HepG2 (cell line): Measurements from ENCODE around the gene HPD. TPM values are rescaled to one million over a fixed set of nuclear protein-coding genes. Genes with fewer than 3 reads are reported as not detected.
A peak's percentile ranks its signal among the peaks of the same experiment; 100 is the strongest.

Experiments
- ASH2L ChIP-seq: fragments of 300-600, 200-600 bp; sonication (generic); IDR thresholded peaks from 2 replicates; pipeline ENCODE4 v1.7.0; 2017; ENCODE audit warnings: low read depth, mild to moderate bottlenecking, moderate library complexity, mixed read lengths, low read length; ENCODE audit not compliant: insufficient read length
- ELF3 ChIP-seq: IDR thresholded peaks from 2 replicates; pipeline ENCODE4 v1.6.1; 2016; ENCODE audit warnings: missing genetic modification reagents, missing compliant biosample characterization
- FOXK1 ChIP-seq: sonication (generic); formaldehyde crosslinking; IDR thresholded peaks from 2 replicates; pipeline ENCODE4 v1.4.0; 2020; ENCODE audit warnings: low read depth, missing genetic modification reagents, borderline replicate concordance
- GABPB1 ChIP-seq: IDR thresholded peaks from 2 replicates; pipeline ENCODE4 v1.6.1; 2016; ENCODE audit warnings: mild to moderate bottlenecking, missing genetic modification reagents, moderate library complexity, missing compliant biosample characterization
- SALL2 ChIP-seq: sonication (generic); formaldehyde crosslinking; IDR thresholded peaks from 2 replicates; pipeline ENCODE4 v1.8.1; 2023; ENCODE audit warnings: mild to moderate bottlenecking, missing genetic modification reagents, inconsistent platforms
- SAP130 ChIP-seq: IDR thresholded peaks from 2 replicates; pipeline ENCODE4 v1.6.1; 2016; ENCODE audit warnings: low read depth
- SRSF1 ChIP-seq: fragments of 200-400 bp; formaldehyde crosslinking; optimal IDR thresholded peaks from 2 replicates; pipeline ENCODE3; 2017; ENCODE audit warnings: mild to moderate bottlenecking, low read depth, low read length, moderate library complexity
- ZNF746 ChIP-seq: sonication (generic); formaldehyde crosslinking; IDR thresholded peaks from 2 replicates; pipeline ENCODE4 v1.8.0; 2022; ENCODE audit warnings: mild to moderate bottlenecking, missing genetic modification reagents
- ZNF782 ChIP-seq: sonication (generic); formaldehyde crosslinking; IDR thresholded peaks from 2 replicates; pipeline ENCODE4 v1.4.0; 2020; ENCODE audit warnings: missing genetic modification reagents, mild to moderate bottlenecking, borderline replicate concordance
- ZNF83 ChIP-seq: sonication (generic); formaldehyde crosslinking; IDR thresholded peaks from 2 replicates; pipeline ENCODE4 v1.4.0; 2020; ENCODE audit warnings: missing genetic modification reagents, mild to moderate bottlenecking, borderline replicate concordance
- polyA plus RNA-seq, 8 experiments: library from polyadenylated mRNA; depleted of rRNA in 3 of 8; stranded (reverse) in 7 of 8; unstranded in 1 of 8; fragments of >200 nt; fragmentation: Illumina TruSeq in 4 of 8; extraction: Trizol in 4 of 8; gene quantifications; 2 replicates each; pipeline versions ENCODE4 v1.2.1 to v1.2.3, GENCODE V29; 2011 to 2016; ENCODE audit warnings: low read depth in 4 of 8, missing spikeins in 1 of 8, mixed read lengths in 1 of 8; ENCODE audit not compliant: insufficient read depth in 1 of 8
- total RNA-seq, 5 experiments: library from RNA; depleted of rRNA; stranded (reverse); fragments of >200 nt; fragmentation: Illumina TruSeq; extraction: Trizol; gene quantifications; 2 replicates each; pipeline ENCODE4 v1.2.3, GENCODE V29; 2016; ENCODE audit warnings: low read depth in 1 of 5
- TF ChIP-seq, protein P1 (sequence below): sonication (generic); formaldehyde crosslinking; IDR thresholded peaks from 2 replicates; pipeline ENCODE4 v1.4.0; 2020; ENCODE audit warnings: missing genetic modification reagents, mild to moderate bottlenecking, borderline replicate concordance
- TF ChIP-seq, protein P2 (sequence below), 2 experiments: sonication (generic) in 1 of 2; formaldehyde crosslinking in 1 of 2; IDR thresholded peaks; 2 replicates each; pipeline versions ENCODE4 v1.4.0 to v1.6.1; 2018 to 2020; ENCODE audit warnings: missing genetic modification reagents in 2 of 2, borderline replicate concordance in 1 of 2, low read depth in 1 of 2, mild to moderate bottlenecking in 1 of 2, missing biosample characterization in 1 of 2
- TF ChIP-seq, protein P3 (sequence below): sonication (generic); formaldehyde crosslinking; IDR thresholded peaks from 2 replicates; pipeline ENCODE4 v1.8.0; 2022; ENCODE audit warnings: mild to moderate bottlenecking, missing genetic modification reagents; ENCODE audit not compliant: insufficient replicate concordance
- TF ChIP-seq, protein P4 (sequence below), 2 experiments: fragments of 450-650 bp in 1 of 2; sonication (generic) in 1 of 2; formaldehyde crosslinking; IDR thresholded peaks; 2 replicates each; pipeline versions ENCODE4 v1.5.0 to v1.8.0; 2020 to 2022; ENCODE audit warnings: mild to moderate bottlenecking in 1 of 2, missing genetic modification reagents in 1 of 2
- TF ChIP-seq, protein P5 (sequence below), 2 experiments: sonication (generic) in 1 of 2; formaldehyde crosslinking in 1 of 2; IDR thresholded peaks; 2 replicates each; pipeline versions ENCODE4 v1.4.0 to v1.6.1; 2016 to 2020; ENCODE audit warnings: borderline replicate concordance in 1 of 2, low read depth in 1 of 2, mild to moderate bottlenecking in 1 of 2, missing genetic modification reagents in 1 of 2

HPD gene
- total and polyA plus RNA-seq, 2 of the 13 experiments (the other 11 are each of a cell fraction or from before 2014, with no cell fraction given) = 120 to 195 TPM

DNA sequence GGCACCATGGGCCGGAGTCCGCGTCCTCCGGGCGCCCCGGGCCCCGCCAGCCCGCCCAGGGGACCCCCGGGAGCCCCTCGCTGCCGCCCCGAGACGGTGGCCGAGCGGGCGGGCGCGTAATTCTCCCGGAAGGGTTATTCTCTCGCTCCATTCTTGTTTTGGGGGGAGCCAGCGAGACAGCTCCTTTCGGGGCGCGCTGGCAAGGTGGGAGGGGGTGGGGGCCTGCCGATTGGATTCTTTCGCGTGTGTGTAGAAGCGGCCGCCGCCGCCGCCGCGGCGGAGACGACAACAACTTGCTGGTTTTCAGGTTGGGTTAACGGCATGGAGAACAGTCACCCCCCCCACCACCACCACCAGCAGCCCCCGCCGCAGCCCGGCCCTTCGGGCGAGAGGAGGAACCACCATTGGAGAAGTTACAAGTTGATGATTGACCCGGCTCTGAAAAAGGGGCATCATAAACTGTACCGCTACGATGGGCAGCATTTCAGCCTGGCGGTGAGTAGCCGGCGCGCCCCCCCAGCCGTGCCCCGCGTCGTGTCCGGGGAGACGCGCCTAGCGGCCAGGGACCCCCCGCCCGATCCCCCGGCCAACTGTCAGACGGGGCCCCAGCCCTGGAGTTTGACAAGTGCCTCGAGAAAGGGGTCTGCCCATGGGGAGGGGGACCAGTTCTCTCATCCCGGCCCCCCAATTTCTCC is 54.1 kb downstream of the HPD start (continued):
- TF ChIP-seq, protein P1, sequence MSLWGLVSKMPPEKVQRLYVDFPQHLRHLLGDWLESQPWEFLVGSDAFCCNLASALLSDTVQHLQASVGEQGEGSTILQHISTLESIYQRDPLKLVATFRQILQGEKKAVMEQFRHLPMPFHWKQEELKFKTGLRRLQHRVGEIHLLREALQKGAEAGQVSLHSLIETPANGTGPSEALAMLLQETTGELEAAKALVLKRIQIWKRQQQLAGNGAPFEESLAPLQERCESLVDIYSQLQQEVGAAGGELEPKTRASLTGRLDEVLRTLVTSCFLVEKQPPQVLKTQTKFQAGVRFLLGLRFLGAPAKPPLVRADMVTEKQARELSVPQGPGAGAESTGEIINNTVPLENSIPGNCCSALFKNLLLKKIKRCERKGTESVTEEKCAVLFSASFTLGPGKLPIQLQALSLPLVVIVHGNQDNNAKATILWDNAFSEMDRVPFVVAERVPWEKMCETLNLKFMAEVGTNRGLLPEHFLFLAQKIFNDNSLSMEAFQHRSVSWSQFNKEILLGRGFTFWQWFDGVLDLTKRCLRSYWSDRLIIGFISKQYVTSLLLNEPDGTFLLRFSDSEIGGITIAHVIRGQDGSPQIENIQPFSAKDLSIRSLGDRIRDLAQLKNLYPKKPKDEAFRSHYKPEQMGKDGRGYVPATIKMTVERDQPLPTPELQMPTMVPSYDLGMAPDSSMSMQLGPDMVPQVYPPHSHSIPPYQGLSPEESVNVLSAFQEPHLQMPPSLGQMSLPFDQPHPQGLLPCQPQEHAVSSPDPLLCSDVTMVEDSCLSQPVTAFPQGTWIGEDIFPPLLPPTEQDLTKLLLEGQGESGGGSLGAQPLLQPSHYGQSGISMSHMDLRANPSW (CRISPR knock-in tag) = no peak
- TF ChIP-seq, protein P2, sequence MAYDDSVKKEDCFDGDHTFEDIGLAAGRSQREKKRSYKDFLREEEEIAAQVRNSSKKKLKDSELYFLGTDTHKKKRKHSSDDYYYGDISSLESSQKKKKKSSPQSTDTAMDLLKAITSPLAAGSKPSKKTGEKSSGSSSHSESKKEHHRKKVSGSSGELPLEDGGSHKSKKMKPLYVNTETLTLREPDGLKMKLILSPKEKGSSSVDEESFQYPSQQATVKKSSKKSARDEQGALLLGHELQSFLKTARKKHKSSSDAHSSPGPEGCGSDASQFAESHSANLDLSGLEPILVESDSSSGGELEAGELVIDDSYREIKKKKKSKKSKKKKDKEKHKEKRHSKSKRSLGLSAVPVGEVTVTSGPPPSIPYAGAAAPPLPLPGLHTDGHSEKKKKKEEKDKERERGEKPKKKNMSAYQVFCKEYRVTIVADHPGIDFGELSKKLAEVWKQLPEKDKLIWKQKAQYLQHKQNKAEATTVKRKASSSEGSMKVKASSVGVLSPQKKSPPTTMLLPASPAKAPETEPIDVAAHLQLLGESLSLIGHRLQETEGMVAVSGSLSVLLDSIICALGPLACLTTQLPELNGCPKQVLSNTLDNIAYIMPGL (CRISPR knock-in tag; IDR thresholded peaks at IDR 0.05; ENCODE audit: borderline replicate concordance in 1 of 2, low read depth in 1 of 2) = peak in 1 of 2 experiments; percentile 23; a peak in 1 of 4 replicates
- peak; percentile 57 for TF ChIP-seq SAP130 (CRISPR knock-in tag)
- 0 out of 2 replicates have a peak, but pooled peaks have one; percentile 59 for TF ChIP-seq ZNF782
- peak; percentile 28 for TF ChIP-seq ASH2L
- no peak for TF ChIP-seq SRSF1
- TF ChIP-seq, protein P3, sequence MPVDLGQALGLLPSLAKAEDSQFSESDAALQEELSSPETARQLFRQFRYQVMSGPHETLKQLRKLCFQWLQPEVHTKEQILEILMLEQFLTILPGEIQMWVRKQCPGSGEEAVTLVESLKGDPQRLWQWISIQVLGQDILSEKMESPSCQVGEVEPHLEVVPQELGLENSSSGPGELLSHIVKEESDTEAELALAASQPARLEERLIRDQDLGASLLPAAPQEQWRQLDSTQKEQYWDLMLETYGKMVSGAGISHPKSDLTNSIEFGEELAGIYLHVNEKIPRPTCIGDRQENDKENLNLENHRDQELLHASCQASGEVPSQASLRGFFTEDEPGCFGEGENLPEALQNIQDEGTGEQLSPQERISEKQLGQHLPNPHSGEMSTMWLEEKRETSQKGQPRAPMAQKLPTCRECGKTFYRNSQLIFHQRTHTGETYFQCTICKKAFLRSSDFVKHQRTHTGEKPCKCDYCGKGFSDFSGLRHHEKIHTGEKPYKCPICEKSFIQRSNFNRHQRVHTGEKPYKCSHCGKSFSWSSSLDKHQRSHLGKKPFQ (CRISPR knock-in tag) = peak; percentile 31
- no peak for TF ChIP-seq ZNF83 (CRISPR knock-in tag)
- TF ChIP-seq, protein P4, sequence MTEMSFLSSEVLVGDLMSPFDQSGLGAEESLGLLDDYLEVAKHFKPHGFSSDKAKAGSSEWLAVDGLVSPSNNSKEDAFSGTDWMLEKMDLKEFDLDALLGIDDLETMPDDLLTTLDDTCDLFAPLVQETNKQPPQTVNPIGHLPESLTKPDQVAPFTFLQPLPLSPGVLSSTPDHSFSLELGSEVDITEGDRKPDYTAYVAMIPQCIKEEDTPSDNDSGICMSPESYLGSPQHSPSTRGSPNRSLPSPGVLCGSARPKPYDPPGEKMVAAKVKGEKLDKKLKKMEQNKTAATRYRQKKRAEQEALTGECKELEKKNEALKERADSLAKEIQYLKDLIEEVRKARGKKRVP (CRISPR knock-in tag; IDR thresholded peaks at IDR 0.05) = 0 out of 4 replicates have a peak, but pooled peaks of 1 of the 2 experiments have one; percentile 15
- TF ChIP-seq SALL2 (CRISPR knock-in tag) = peak; percentile 21; the same call in 1 of the 2 replicates
- TF ChIP-seq FOXK1 (CRISPR knock-in tag) = no peak
- TF ChIP-seq ZNF746 (CRISPR knock-in tag) = peak; percentile 69; the same call in 1 of the 2 replicates
- TF ChIP-seq, protein P5, sequence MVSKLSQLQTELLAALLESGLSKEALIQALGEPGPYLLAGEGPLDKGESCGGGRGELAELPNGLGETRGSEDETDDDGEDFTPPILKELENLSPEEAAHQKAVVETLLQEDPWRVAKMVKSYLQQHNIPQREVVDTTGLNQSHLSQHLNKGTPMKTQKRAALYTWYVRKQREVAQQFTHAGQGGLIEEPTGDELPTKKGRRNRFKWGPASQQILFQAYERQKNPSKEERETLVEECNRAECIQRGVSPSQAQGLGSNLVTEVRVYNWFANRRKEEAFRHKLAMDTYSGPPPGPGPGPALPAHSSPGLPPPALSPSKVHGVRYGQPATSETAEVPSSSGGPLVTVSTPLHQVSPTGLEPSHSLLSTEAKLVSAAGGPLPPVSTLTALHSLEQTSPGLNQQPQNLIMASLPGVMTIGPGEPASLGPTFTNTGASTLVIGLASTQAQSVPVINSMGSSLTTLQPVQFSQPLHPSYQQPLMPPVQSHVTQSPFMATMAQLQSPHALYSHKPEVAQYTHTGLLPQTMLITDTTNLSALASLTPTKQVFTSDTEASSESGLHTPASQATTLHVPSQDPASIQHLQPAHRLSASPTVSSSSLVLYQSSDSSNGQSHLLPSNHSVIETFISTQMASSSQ (IDR thresholded peaks at IDR 0.05; ENCODE audit: low read depth) = peak; percentile 60
- TF ChIP-seq, protein P5 (CRISPR knock-in tag; IDR thresholded peaks at IDR 0.05; ENCODE audit: borderline replicate concordance) = peak; percentile 78
- 0 out of 2 replicates have a peak, but pooled peaks have one; percentile 32 for TF ChIP-seq ELF3 (CRISPR knock-in tag)
- peak; percentile 35; the same call in 1 of the 2 replicates for TF ChIP-seq GABPB1 (CRISPR knock-in tag)
